Inflammatory macrophage (primary cell): Measurements from ENCODE around the gene ADARB2.

Experiments used
- DNase-seq, 2 donors: peaks; one replicate each; pipeline ENCODE4 v3.0.0-alpha.2; 2020 to 2022

ADARB2 gene

DNA sequence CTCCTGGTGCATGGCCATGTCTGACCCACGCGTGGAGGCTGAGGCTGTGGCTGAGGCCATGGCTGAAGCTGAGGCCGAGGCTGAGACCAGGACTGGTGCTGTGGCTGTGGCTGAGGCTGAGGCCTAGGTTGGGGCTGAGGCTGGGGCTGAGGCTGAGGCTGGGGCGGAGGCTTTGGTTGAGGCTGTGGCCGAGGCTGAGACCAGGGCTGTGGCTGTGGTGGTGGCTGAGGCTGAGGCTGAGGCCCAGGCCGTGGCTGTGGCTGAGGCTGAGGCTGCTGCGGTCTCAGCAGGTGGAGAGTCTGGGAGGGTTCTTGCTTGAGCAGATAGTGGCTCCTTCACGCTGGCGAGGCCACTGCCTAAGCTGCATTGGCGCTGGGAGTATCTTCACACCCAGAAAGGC, 604.7 kb downstream of the ADARB2 start:
- no peak for DNase-seq

DNA sequence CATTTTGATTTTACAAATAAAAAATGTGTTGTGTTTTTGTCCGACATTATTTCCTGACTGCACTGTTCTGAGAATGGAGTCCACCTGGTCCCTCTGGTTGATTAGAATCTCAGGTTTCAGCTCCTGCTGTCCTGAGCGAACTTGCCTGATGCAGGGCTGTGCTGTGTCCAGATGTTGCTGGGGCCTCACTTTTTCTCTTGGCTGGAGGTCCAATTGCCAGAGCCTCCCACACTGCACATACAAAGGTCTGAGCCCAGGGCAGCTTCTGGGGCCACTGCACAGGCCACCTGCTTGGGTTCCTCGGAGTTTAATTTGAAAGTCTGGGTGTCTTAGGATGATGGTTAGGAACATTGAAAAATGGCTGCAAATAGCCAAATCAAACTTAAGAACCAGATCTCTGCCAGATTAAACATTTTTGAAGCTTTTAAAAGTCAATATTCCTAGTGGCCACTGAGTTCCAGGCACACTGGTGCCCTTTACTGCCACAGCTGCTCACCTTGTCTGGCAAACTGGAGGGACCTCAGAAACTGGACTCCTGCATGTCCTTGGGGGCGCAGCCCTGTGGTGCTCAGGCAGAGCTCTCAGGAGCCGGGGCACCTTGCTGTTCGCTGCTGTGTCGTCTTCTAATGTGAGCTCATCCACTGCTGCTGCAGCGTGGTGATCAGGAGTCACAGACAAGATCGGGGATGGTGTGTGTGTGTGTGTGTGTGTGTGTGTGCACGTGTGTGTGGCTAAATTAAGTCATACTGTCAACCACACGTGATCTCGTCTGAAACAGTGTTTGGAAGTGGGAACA, 606.1 kb downstream of the ADARB2 start:
- no peak for DNase-seq

DNA sequence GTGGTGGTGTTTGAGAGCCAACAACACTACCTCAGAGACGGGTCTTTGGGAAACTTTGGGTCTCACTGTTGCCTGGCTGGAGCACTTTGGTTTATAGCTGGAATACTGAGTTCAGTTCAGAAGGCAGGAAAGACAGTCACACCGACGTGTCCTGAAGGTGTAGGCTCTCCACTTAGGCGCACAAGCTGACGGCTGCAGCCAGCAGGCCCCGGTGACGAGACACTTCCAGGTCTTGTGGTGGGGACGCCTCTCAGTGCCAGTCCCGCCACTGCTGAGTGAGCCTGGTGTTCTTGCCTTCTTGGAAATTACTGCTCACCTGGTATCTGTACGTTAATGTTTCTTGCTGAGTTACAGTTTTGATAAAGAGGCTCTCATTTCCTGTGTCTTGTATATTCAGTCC, 607.1 kb downstream of the ADARB2 start:
- DNase-seq: no peak

DNA sequence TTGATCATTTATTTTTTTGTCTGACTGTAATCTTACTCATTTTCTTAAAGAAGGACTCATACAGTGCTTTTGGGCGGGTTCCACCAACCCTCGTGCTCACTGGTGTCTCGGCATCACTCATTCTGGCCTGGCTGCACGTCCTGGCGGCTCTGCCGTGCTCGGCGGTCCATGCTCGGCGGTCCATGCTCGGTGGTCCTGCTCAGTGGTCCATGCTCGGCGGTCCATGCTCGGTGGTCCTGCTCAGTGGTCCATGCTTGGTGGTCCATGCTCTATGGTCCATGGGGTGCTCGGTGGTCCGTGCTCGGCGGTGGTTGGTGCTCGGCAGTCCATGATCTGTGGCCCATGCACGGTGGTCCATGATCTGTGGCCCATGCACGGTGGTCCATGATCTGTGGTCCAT, 608.7 kb downstream of the ADARB2 start:
- no peak for DNase-seq

DNA sequence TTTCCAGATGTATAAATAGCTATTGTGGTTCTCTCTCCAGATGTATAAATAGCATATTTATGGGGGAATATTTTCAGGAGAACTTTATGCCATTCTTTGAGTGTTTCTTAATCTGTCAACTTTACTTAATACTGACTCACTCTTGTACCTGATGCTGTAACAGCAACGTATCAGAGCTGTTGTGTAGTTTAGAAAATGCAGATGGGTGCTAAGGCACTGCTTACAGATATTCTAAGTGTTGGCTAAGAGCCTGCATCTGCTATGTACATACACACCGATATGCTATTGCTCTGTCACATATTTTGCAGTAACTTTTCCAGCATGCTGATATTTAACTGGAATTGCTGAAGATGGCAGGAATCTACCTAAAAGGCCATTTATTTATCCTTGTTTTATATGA, 609.2 kb downstream of the ADARB2 start:
- no peak for DNase-seq

DNA sequence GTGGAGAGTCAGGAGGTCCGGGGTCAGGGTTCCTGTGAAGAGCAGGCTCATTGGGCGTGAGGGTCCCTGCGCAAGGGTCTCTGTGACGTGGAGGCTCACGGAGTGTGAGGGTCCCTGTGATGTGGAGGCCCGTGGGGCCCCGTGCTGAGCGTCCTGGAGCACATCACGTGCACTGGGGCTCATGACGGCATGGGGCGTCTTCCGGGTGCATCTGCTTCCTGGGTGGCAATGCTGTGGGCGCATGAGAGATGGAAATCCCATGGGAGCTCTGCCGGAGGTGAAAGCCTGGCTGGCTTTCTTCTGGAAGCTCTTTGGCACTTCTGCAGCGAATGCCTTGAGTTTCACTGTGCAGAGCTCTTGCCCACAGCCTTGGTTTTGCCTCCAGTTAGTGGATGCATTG, 609.7 kb downstream of the ADARB2 start:
- DNase-seq: no peak
